HCT116 (cell line): ENCODE measurements around the gene ZDHHC19. TPM values are rescaled to one million over a fixed set of nuclear protein-coding genes. Genes with fewer than 3 reads are reported as not detected.

Experiments
- ATAC-seq: fragments of 200-7000 bp; cut with Tn5 transposase; 2 replicates; pipeline ENCODE4 v1.9.1; 2020; ENCODE audit warnings: mild to moderate bottlenecking, moderate library complexity
- BruUV-seq: library from RNA; stranded (reverse); fragments of 400-500 nt; replicated peaks from 2 replicates; lab custom pipeline; 2021; lab: Mats Ljungman, UMichigan
- CTCF ChIA-PET: fragments of 300-600 bp; sonication (Branson Sonifier 250); formaldehyde crosslinking; loops from one replicate; lab custom pipeline; 2021; ENCODE audit warnings: antibody characterized with exemption; lab: Charles Lee
- POLR2A ChIA-PET: fragments of 300-600, 350-600 bp; sonication (Branson Sonifier 250); formaldehyde crosslinking; loops from one replicate; lab custom pipeline; 2021; ENCODE audit warnings: antibody characterized with exemption; lab: Charles Lee
- RAD21 ChIA-PET, 2 experiments: fragments of 300-600 bp; sonication (Branson Sonifier 250); formaldehyde crosslinking; loops; one replicate each; lab custom pipeline; 2023; ENCODE audit warnings: low total read pairs in 2 of 2; ENCODE audit not compliant: uncharacterized antibody in 2 of 2, unreplicated experiment in 2 of 2, low non-redundant PET in 1 of 2; lab: Charles Lee
- DNase-seq: peaks from one replicate; pipeline ENCODE4 v3.0.0-alpha.2; 2010; ENCODE audit warnings: low read depth, low spot score
- H2AFZ ChIP-seq: fragments of 200-600 bp; shearing (Covaris generic), sonication (generic); 2 replicates; pipeline ENCODE4 v1.6.1; 2017; ENCODE audit warnings: low read depth, mixed run types, mixed read lengths, antibody characterized with exemption, low read length; ENCODE audit not compliant: poor library complexity, severe bottlenecking
- H3K27ac ChIP-seq: 2 replicates; pipeline ENCODE4 v1.5.1; 2012; ENCODE audit warnings: low read depth, low read length
- H3K27me3 ChIP-seq: fragments of 200-600 bp; sonication (generic); 2 replicates; pipeline ENCODE4 v1.6.1; 2016; ENCODE audit warnings: mixed run types, low read length, mixed read lengths; ENCODE audit not compliant: insufficient read depth
- H3K36me3 ChIP-seq, 2 experiments: fragments of 200-500 bp in 1 of 2; fragments of 200-600 bp in 1 of 2; sonication (Bioruptor generic) in 1 of 2; sonication (generic) in 1 of 2; 2 replicates each; pipeline versions ENCODE4 v1.5.1 to v1.6.1; 2014 to 2016; ENCODE audit warnings: low read length in 2 of 2, inconsistent platforms in 1 of 2, mixed read lengths in 1 of 2, mixed run types in 1 of 2; ENCODE audit not compliant: insufficient read depth in 2 of 2, control insufficient read depth in 1 of 2
- H3K4me1 ChIP-seq, 2 experiments: fragments of 200-600 bp in 1 of 2; sonication (generic) in 1 of 2; 2 replicates each; pipeline versions ENCODE4 v1.5.1 to v1.6.1; 2012 to 2017; ENCODE audit warnings: low read length in 2 of 2, inconsistent platforms in 1 of 2, mild to moderate bottlenecking in 1 of 2, mixed read lengths in 1 of 2, mixed run types in 1 of 2, moderate library complexity in 1 of 2; ENCODE audit not compliant: insufficient read depth in 2 of 2, control insufficient read depth in 1 of 2
- H3K4me2 ChIP-seq: fragments of 200-600 bp; sonication (generic); 2 replicates; pipeline ENCODE4 v1.6.1; 2017; ENCODE audit warnings: mixed run types, low read length, mixed read lengths
- H3K4me3 ChIP-seq, 2 experiments: fragments of 200-600 bp in 1 of 2; sonication (generic) in 1 of 2; replicated peaks in 1 of 2; 2 replicates each; pipeline ENCODE4 v1.5.1; 2011 to 2016; ENCODE audit warnings: low read length in 2 of 2, control low read depth in 1 of 2, low read depth in 1 of 2, mild to moderate bottlenecking in 1 of 2, mixed read lengths in 1 of 2, mixed run types in 1 of 2
- H3K79me2 ChIP-seq: fragments of 200-600 bp; sonication (generic); 2 replicates; pipeline ENCODE4 v1.6.1; 2017; ENCODE audit warnings: mild to moderate bottlenecking, mixed run types, low read length, moderate library complexity, mixed read lengths; ENCODE audit not compliant: insufficient read depth
- H3K9ac ChIP-seq: fragments of 200-600 bp; sonication (generic); 2 replicates; pipeline ENCODE4 v1.6.1; 2016; ENCODE audit warnings: low read length, mixed read lengths
- H3K9me2 ChIP-seq: fragments of 200-600 bp; sonication (generic), shearing (Covaris generic); 2 replicates; pipeline ENCODE4 v1.6.1; 2017; ENCODE audit warnings: mixed run types, mild to moderate bottlenecking, moderate library complexity; ENCODE audit not compliant: insufficient read depth
- H3K9me3 ChIP-seq, 2 experiments: fragments of 200-500 bp in 1 of 2; fragments of 200-600 bp in 1 of 2; sonication (Bioruptor generic) in 1 of 2; sonication (generic) in 1 of 2; 2 replicates each; pipeline ENCODE4 v1.6.1; 2014 to 2017; ENCODE audit warnings: low read length in 2 of 2, mixed read lengths in 2 of 2, inconsistent platforms in 1 of 2, low read depth in 1 of 2, mild to moderate bottlenecking in 1 of 2, mixed run types in 1 of 2, moderate library complexity in 1 of 2; ENCODE audit not compliant: control insufficient read depth in 1 of 2, insufficient read depth in 1 of 2
- H4K20me1 ChIP-seq: fragments of 200-600 bp; sonication (generic), shearing (Covaris generic); 2 replicates; pipeline ENCODE4 v1.6.1; 2017; ENCODE audit warnings: mixed run types, mild to moderate bottlenecking, moderate library complexity; ENCODE audit not compliant: insufficient read depth
- CBX3 ChIP-seq: IDR thresholded peaks from 2 replicates; pipeline ENCODE4 v1.6.1; 2012; ENCODE audit warnings: low read depth
- EGR1 ChIP-seq: IDR thresholded peaks from 2 replicates; pipeline ENCODE4 v1.6.1; 2012; ENCODE audit warnings: low read depth
- ELF1 ChIP-seq: IDR thresholded peaks from 2 replicates; pipeline ENCODE4 v1.6.1; 2012; ENCODE audit warnings: low read depth, borderline replicate concordance
- EZH2 ChIP-seq: fragments of 200-600 bp; sonication (generic); IDR thresholded peaks from 2 replicates; pipeline ENCODE4 v1.6.1; 2017; ENCODE audit warnings: antibody characterized with exemption, mixed run types
- EZH2phosphoT487 ChIP-seq: fragments of 200-600 bp; IDR thresholded peaks from 2 replicates; pipeline ENCODE4 v1.6.1; 2018; ENCODE audit warnings: antibody characterized with exemption, borderline replicate concordance
- POLR2A ChIP-seq: IDR thresholded peaks from 2 replicates; pipeline ENCODE4 v1.7.0; 2011; ENCODE audit warnings: borderline replicate concordance; ENCODE audit not compliant: insufficient read depth, insufficient read length; ENCODE audit errors: extremely low read depth
- RAD21 ChIP-seq: IDR thresholded peaks from 2 replicates; pipeline ENCODE4 v1.6.1; 2012; ENCODE audit warnings: low read depth, mild to moderate bottlenecking
- REST ChIP-seq: IDR thresholded peaks from 2 replicates; pipeline ENCODE4 v1.6.1; 2012; ENCODE audit warnings: low read depth
- SIN3A ChIP-seq: IDR thresholded peaks from 2 replicates; pipeline ENCODE4 v1.6.1; 2012; ENCODE audit warnings: low read depth
- SP1 ChIP-seq: IDR thresholded peaks from 2 replicates; pipeline ENCODE4 v1.6.1; 2012; ENCODE audit warnings: low read depth
- SRF ChIP-seq: IDR thresholded peaks from 2 replicates; pipeline ENCODE4 v1.6.1; 2012; ENCODE audit warnings: low read depth
- TCF7L2 ChIP-seq: IDR thresholded peaks from 2 replicates; pipeline ENCODE4 v1.7.0; 2011; ENCODE audit warnings: borderline replicate concordance, inconsistent platforms; ENCODE audit not compliant: insufficient read depth, insufficient read length; ENCODE audit errors: extremely low read depth
- intact Hi-C: fragments of 100-400 bp; cut with micrococcal nuclease; formaldehyde crosslinking; loops from 2 replicates; pipeline ENCODE4 v1.10.0; 2022
- total RNA-seq: library from RNA; stranded (reverse); gene quantifications from one replicate; pipeline ENCODE4 v1.2.1, GENCODE V29; 2021; ENCODE audit not compliant: unreplicated experiment
- TF ChIP-seq, protein P1 (sequence below): IDR thresholded peaks from 2 replicates; pipeline ENCODE4 v1.6.1; 2012

Gene ZDHHC19
- total RNA-seq, 1 experiment from 2014 or later, result not detected

GRCh38 chr3:196166741-196167140, 44.5 kb downstream of the ZDHHC19 start:
- CTCF ChIA-PET, result no interaction called here
- Histone ChIP-seq H4K20me1 (no peaks in the 10 kb centered on the region), H3K4me2 (no peak overlapping the region), H3K27me3 (no peaks in the 10 kb centered on the region), H2AFZ (no peak overlapping the region), H3K9me2 (no peaks in the 10 kb centered on the region), H3K4me1 (no peaks in the 10 kb centered on the region), H3K36me3 (no peaks in the 10 kb centered on the region), H3K9ac (no peak overlapping the region), H3K79me2 (no peaks in the 10 kb centered on the region), H3K9me3 (no peaks in the 10 kb centered on the region), H3K4me3 (no peak overlapping the region), H3K27ac (no peak overlapping the region)
- POLR2A ChIA-PET, result no interaction called here
- DNase-seq (no peak), ATAC-seq (no peak)
- RAD21 ChIA-PET, result no interaction called here
- intact Hi-C loops, result no loop called here
- TF ChIP-seq EGR1 (no peak), EZH2 (no peak), POLR2A (no peak), TCF7L2 (no peak), RAD21 (no peak), SIN3A (no peak), REST (no peak), ELF1 (no peak), SP1 (no peak), SRF (no peak), CBX3 (no peak), EZH2phosphoT487 (no peak)
- TF ChIP-seq, protein P1, sequence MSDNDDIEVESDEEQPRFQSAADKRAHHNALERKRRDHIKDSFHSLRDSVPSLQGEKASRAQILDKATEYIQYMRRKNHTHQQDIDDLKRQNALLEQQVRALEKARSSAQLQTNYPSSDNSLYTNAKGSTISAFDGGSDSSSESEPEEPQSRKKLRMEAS, result no peak
- BruUV-seq, result no TSS peak
